Cardiac muscle cell (in vitro differentiated cells and primary cell): ENCODE measurements around the gene AKR1C2. TPM values are rescaled to one million over a fixed set of nuclear protein-coding genes. Genes with fewer than 3 reads are reported as not detected.

Experiments
- DNase-seq, 2 donors: peaks; one replicate each; pipeline versions ENCODE4 v3.0.0 to v3.0.0-alpha.2; 2010 to 2017; ENCODE audit warnings: low read depth in 1 of 2, low spot score in 1 of 2
- H3K27ac ChIP-seq: fragments of 200-600 bp; sonication (generic); 2 replicates; pipeline ENCODE4 v1.5.1; 2016
- H3K27me3 ChIP-seq: fragments of 200-600 bp; sonication (generic); 2 replicates; pipeline ENCODE4 v1.6.0; 2016; ENCODE audit warnings: control low read depth
- H3K36me3 ChIP-seq: fragments of 200-600 bp; sonication (generic); 2 replicates; pipeline ENCODE4 v1.5.1; 2016; ENCODE audit warnings: control low read depth
- H3K4me1 ChIP-seq: fragments of 200-600 bp; sonication (generic); 2 replicates; pipeline ENCODE4 v1.8.1; 2017; ENCODE audit warnings: low read depth, mild to moderate bottlenecking, mixed run types
- H3K4me3 ChIP-seq: fragments of 200-600 bp; sonication (generic); 2 replicates; pipeline ENCODE4 v1.5.1; 2016; ENCODE audit warnings: mild to moderate bottlenecking
- H3K9me3 ChIP-seq: fragments of 200-600 bp; sonication (generic); 2 replicates; pipeline ENCODE4 v1.5.1; 2017; ENCODE audit warnings: low read depth, mild to moderate bottlenecking, control low read depth
- polyA plus RNA-seq: library from polyadenylated mRNA; unstranded; fragments of >200 nt; fragmentation: Nextera tagmentation; extraction: Ambion mirVana; gene quantifications from 2 replicates; pipeline ENCODE4 v1.2.1, GENCODE V29; 2016
- total RNA-seq: library from RNA; depleted of rRNA; stranded (reverse); fragments of >200 nt; gene quantifications from 2 replicates; pipeline ENCODE4 v1.2.3, GENCODE V29; 2016
- TF ChIP-seq, protein P1 (sequence below): IDR thresholded peaks from 2 replicates; pipeline ENCODE4 v1.5.1; 2012; ENCODE audit warnings: low read depth, mild to moderate bottlenecking, low read length

Gene AKR1C2
- total and polyA plus RNA-seq, 2 experiments from 2014 or later, result 1.0 to 4.7 TPM

GRCh38 chr10:5042922-5043321 lies 39.3 kb upstream of the AKR1C2 start:
- no peaks in the 10 kb centered on the region for H3K36me3 ChIP-seq
- H3K4me3 ChIP-seq, result no peak overlapping the region
- H3K27ac ChIP-seq, result no peak overlapping the region
- H3K4me1 ChIP-seq, result no peaks in the 10 kb centered on the region
- no peak for DNase-seq
- TF ChIP-seq, protein P1, sequence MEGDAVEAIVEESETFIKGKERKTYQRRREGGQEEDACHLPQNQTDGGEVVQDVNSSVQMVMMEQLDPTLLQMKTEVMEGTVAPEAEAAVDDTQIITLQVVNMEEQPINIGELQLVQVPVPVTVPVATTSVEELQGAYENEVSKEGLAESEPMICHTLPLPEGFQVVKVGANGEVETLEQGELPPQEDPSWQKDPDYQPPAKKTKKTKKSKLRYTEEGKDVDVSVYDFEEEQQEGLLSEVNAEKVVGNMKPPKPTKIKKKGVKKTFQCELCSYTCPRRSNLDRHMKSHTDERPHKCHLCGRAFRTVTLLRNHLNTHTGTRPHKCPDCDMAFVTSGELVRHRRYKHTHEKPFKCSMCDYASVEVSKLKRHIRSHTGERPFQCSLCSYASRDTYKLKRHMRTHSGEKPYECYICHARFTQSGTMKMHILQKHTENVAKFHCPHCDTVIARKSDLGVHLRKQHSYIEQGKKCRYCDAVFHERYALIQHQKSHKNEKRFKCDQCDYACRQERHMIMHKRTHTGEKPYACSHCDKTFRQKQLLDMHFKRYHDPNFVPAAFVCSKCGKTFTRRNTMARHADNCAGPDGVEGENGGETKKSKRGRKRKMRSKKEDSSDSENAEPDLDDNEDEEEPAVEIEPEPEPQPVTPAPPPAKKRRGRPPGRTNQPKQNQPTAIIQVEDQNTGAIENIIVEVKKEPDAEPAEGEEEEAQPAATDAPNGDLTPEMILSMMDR, result no peak
- no peaks in the 10 kb centered on the region for H3K9me3 ChIP-seq
- no peaks in the 10 kb centered on the region for H3K27me3 ChIP-seq

GRCh38 chr10:5041471-5042023 lies 37.9 kb upstream of the AKR1C2 start:
- no peak for DNase-seq
- TF ChIP-seq, protein P1, result no peak

GRCh38 chr10:5040781-5041470 lies 37.3 kb upstream of the AKR1C2 start:
- Histone ChIP-seq H3K9me3 (no peaks in the 10 kb centered on the region), H3K4me1 (no peaks in the 10 kb centered on the region), H3K27ac (no peak overlapping the region), H3K4me3 (no peak overlapping the region), H3K36me3 (no peaks in the 10 kb centered on the region), H3K27me3 (no peaks in the 10 kb centered on the region)
- TF ChIP-seq, protein P1, result no peak
- DNase-seq, result no peak

More at GRCh38 chr10:5041471-5042023, 37.9 kb upstream of the AKR1C2 start:
- H3K4me3 ChIP-seq, result no peak overlapping the region
- H3K36me3 ChIP-seq, result no peaks in the 10 kb centered on the region
- no peaks in the 10 kb centered on the region for H3K27me3 ChIP-seq
- no peaks in the 10 kb centered on the region for H3K4me1 ChIP-seq
- no peaks in the 10 kb centered on the region for H3K9me3 ChIP-seq
- no peak overlapping the region for H3K27ac ChIP-seq

DNA sequence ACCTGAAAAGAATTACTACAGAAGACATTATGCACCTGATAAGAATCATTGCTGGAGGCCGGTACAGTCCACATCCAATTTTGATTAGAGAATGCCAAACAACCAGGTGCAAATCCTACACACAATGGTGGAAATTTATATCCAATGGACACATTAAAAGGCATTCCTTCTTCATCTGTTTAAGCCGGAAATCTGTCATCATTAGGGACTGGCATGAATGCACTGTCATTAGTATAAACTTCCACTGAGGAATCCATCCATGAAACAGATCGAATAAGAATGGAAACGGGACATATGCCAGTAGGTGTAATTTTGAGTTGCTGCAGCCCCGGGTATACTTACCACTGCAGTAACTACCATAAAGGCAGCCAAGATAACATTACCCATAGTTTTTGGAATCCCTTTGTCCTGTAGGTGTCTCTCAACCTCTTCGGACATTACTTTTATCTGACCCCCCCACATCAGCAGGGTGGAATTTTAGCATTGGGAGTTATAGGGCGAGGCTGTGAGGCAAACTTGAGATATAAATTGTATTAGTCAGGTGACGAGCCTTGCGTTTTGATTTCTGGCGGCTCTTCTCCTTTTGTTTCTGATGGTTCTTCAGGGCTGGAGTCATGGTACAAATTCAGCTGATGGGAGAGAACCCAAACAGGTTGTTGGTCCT lies 36.5 kb upstream of the AKR1C2 start:
- no peak overlapping the region for H3K27ac ChIP-seq
- no peak for DNase-seq
- no peaks in the 10 kb centered on the region for H3K36me3 ChIP-seq
- TF ChIP-seq, protein P1, result no peak
- no peaks in the 10 kb centered on the region for H3K27me3 ChIP-seq
- no peaks in the 10 kb centered on the region for H3K9me3 ChIP-seq
- H3K4me1 ChIP-seq, result no peaks in the 10 kb centered on the region
- no peak overlapping the region for H3K4me3 ChIP-seq

DNA sequence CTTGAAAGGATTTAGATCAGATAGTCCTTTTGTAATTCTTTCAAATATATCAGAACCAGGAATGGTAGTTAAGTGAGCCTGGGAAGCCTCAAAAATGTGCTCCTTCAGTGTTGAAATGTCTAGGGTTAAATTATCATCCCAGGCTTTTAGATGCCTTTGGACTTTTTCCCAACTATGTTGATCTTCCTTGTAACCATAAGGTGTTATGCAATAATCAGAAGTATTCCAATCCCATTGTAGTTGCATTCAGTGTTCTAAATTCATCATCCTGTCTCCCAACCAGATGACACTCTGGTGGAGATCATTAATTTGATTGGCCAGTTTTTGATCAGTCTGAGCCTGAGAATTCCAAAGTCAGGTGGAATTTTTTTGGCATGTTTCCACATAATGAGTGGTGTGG lies 35.1 kb upstream of the AKR1C2 start:
- Histone ChIP-seq H3K27me3 (no peaks in the 10 kb centered on the region), H3K27ac (no peak overlapping the region), H3K4me3 (no peak overlapping the region), H3K4me1 (no peaks in the 10 kb centered on the region), H3K9me3 (no peaks in the 10 kb centered on the region), H3K36me3 (no peaks in the 10 kb centered on the region)
- TF ChIP-seq, protein P1, result no peak
- DNase-seq, result peak in 1 of 2 donors; percentile 65
